Tibial nerve (tissue), 4 donors: ENCODE data around the gene DKC1. TPM values are rescaled to one million over a fixed set of nuclear protein-coding genes. Genes with fewer than 3 reads are reported as not detected.
A peak's percentile ranks its signal among the peaks of the same experiment; 100 is the strongest.

Source experiments
- DNase-seq, 2 donors: peaks; one replicate each; pipeline ENCODE4 v3.0.0-alpha.2; 2019; ENCODE audit warnings: low spot score in 2 of 2
- H3K27ac ChIP-seq, 4 donors: fragments of 200-600 bp; sonication (generic) in 3 of 4; one replicate each; pipeline ENCODE4 v1.5.1; 2017 to 2019; ENCODE audit warnings: mild to moderate bottlenecking in 1 of 4
- H3K27me3 ChIP-seq, 2 donors: fragments of 200-600 bp; sonication (generic) in 1 of 2; one replicate each; pipeline versions ENCODE4 v1.5.1 to v1.6.0; 2017 to 2019
- H3K36me3 ChIP-seq, 3 donors: fragments of 200-600 bp; sonication (generic); one replicate each; pipeline ENCODE4 v1.5.1; 2018 to 2019
- H3K4me1 ChIP-seq, 4 donors: fragments of 200-600 bp; sonication (generic) in 3 of 4; one replicate each; pipeline ENCODE4 v1.5.1; 2017 to 2019
- H3K4me3 ChIP-seq, 4 donors: fragments of 200-600 bp; sonication (generic) in 3 of 4; one replicate each; pipeline ENCODE4 v1.5.1; 2017 to 2019; ENCODE audit warnings: mild to moderate bottlenecking in 1 of 4, moderate library complexity in 1 of 4
- H3K9me3 ChIP-seq, 4 donors: fragments of 200-600 bp; sonication (generic) in 3 of 4; one replicate each; pipeline ENCODE4 v1.5.1; 2017 to 2019
- EP300 ChIP-seq, 2 donors: sonication (generic); formaldehyde crosslinking; IDR thresholded peaks; one replicate each; pipeline ENCODE4 v1.6.1; 2017; ENCODE audit warnings: antibody characterized with exemption in 2 of 2, mild to moderate bottlenecking in 1 of 2
- POLR2A ChIP-seq, 2 donors: fragments of 450-650 bp; IDR thresholded peaks; one replicate each; pipeline ENCODE4 v1.6.1; 2017; ENCODE audit warnings: antibody characterized with exemption in 2 of 2, mild to moderate bottlenecking in 2 of 2, moderate library complexity in 2 of 2
- WGBS, 2 donors: methylation state at CpG; one replicate each; pipeline ENCODE4 v1.1.5; 2018; 5-methylcytosine and 5-hydroxymethylcytosine counted together
- total RNA-seq, 4 donors: library from RNA; depleted of rRNA; stranded (reverse); fragments of >200 nt; gene quantifications; one replicate each; pipeline ENCODE4 v1.1.0, GENCODE V29; 2016
- TF ChIP-seq, protein P1 (sequence below), 5 experiments: fragments of 200-600 bp in 3 of 5; fragments of 450-650 bp in 2 of 5; sonication (generic) in 3 of 5; IDR thresholded peaks; one replicate each; pipeline ENCODE4 v1.5.1; 2016 to 2019; ENCODE audit warnings: antibody characterized with exemption in 5 of 5, mild to moderate bottlenecking in 3 of 5, moderate library complexity in 2 of 5

Gene DKC1
- total RNA-seq, 4 donors from 2014 or later = 24.1 to 37.8 (median 29.4) TPM

DNA sequence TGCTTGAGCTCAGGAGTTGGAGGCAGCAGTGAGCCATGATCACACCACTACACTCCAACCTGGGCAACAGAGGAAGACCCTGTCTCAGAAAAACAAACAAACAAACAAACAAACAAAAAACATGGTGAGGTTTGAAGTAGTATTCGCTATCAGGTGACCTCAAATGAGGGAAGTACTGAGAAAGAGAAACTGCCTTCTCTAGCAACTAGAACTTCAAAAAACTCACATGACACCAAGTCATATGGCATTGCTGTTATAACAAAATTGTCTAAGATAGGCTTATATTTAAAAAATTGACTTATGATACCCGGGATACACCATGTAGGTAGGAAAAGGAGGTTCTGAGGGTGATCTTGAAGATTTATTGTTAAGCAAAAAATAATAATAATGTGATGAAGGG, 32.4 kb downstream of the DKC1 start:
- no peaks in the 10 kb centered on the region for H3K27me3 ChIP-seq
- no peaks in the 10 kb centered on the region for H3K9me3 ChIP-seq
- H3K4me1 ChIP-seq = peaks cover 0 to 6% (median under 1%) of the 10 kb centered on the region in 4 donors
- H3K27ac ChIP-seq = no peak overlapping the region
- no peak for DNase-seq
- H3K36me3 ChIP-seq = no peaks in the 10 kb centered on the region
- H3K4me3 ChIP-seq = no peak overlapping the region
- TF ChIP-seq POLR2A (IDR thresholded peaks at IDR 0.05) = no peak
- TF ChIP-seq EP300 (IDR thresholded peaks at IDR 0.05) = peak in 1 of 2 donors; percentile 13
- WGBS, 2 donors = 70 to 88% methylated on average over 2 of the region's 2 CpGs

GRCh38 chrX:154797006-154797405, 34.3 kb downstream of the DKC1 start:
- no peak for TF ChIP-seq POLR2A (IDR thresholded peaks at IDR 0.05)
- TF ChIP-seq, protein P1, sequence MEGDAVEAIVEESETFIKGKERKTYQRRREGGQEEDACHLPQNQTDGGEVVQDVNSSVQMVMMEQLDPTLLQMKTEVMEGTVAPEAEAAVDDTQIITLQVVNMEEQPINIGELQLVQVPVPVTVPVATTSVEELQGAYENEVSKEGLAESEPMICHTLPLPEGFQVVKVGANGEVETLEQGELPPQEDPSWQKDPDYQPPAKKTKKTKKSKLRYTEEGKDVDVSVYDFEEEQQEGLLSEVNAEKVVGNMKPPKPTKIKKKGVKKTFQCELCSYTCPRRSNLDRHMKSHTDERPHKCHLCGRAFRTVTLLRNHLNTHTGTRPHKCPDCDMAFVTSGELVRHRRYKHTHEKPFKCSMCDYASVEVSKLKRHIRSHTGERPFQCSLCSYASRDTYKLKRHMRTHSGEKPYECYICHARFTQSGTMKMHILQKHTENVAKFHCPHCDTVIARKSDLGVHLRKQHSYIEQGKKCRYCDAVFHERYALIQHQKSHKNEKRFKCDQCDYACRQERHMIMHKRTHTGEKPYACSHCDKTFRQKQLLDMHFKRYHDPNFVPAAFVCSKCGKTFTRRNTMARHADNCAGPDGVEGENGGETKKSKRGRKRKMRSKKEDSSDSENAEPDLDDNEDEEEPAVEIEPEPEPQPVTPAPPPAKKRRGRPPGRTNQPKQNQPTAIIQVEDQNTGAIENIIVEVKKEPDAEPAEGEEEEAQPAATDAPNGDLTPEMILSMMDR (IDR thresholded peaks at IDR 0.05) = no peak
- TF ChIP-seq EP300 (IDR thresholded peaks at IDR 0.05) = no peak
- 82 to 83% methylated on average over 6 of the region's 6 CpGs for WGBS, 2 donors
- Histone ChIP-seq H3K4me1 (peaks cover 0 to 13% (median 3%) of the 10 kb centered on the region in 4 donors), H3K9me3 (no peaks in the 10 kb centered on the region), H3K4me3 (no peak overlapping the region), H3K27me3 (no peaks in the 10 kb centered on the region), H3K27ac (no peak overlapping the region), H3K36me3 (no peaks in the 10 kb centered on the region)
- DNase-seq = no peak

DNA sequence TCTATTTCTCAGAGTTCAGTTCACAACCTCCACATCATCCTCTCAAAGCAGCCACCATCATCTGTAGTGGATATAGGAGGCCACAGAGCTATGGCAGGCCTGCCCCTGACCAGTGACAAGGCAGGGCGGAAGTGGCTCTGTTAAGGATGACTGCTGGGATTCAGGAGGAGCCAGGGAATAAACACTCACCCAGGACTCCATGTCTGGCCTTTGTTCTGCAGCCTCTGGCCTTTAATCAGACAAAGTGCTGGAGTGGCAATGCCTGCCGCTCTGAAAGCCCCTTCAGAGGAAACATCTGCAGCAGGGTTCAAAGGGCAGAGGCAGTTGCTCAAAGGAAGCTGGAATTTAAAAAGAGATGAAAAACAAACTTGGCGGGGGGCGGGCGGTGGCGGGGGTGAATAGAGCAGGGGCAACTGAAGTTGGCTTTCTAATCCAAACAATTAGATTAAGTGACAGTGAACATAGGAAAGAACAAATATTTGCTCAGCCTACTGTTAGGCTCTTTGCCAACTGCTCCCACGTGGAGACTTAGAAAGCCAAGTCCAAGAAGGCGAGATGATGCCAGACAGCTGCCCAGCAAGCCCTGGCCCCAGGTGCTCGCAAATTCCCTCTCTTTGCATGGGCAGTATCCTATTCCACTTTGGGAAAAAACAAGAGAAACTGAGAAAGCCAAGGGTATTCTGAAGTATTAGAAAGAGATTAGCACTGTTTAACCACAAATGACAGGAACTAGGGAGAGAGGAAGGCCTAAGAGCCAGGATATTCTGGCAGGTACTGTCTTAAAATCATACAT, 37.1 kb downstream of the DKC1 start:
- peak overlapping the region in 3 of 4 donors; percentile 19 to 55 (median 39) for H3K27ac ChIP-seq
- DNase-seq = no peak

GRCh38 chrX:154800478-154801210, 38.0 kb downstream of the DKC1 start:
- no peak overlapping the region for H3K4me3 ChIP-seq
- no peaks in the 10 kb centered on the region for H3K36me3 ChIP-seq
- DNase-seq = no peak
- H3K27ac ChIP-seq = peak overlapping the region in 2 of 4 donors; percentile 16 to 39
- TF ChIP-seq POLR2A (IDR thresholded peaks at IDR 0.05) = no peak
- TF ChIP-seq EP300 (IDR thresholded peaks at IDR 0.05) = peak in 1 of 2 donors; percentile 22
- 79 to 81% methylated on average over 8 of the region's 8 CpGs for WGBS, 2 donors
- no peaks in the 10 kb centered on the region for H3K27me3 ChIP-seq
- H3K9me3 ChIP-seq = no peaks in the 10 kb centered on the region
- peaks cover 0 to 14% (median 3%) of the 10 kb centered on the region in 4 donors for H3K4me1 ChIP-seq

More for the DNA sequence above, 37.1 kb downstream of the DKC1 start:
- Histone ChIP-seq H3K4me1 (peaks cover 0 to 13% (median 3%) of the 10 kb centered on the region in 4 donors), H3K9me3 (no peaks in the 10 kb centered on the region), H3K27me3 (no peaks in the 10 kb centered on the region), H3K4me3 (no peak overlapping the region), H3K36me3 (no peaks in the 10 kb centered on the region)
- TF ChIP-seq POLR2A (IDR thresholded peaks at IDR 0.05) (no peak), EP300 (IDR thresholded peaks at IDR 0.05) (no peak)
- 46 to 52% methylated on average over 8 to 9 of the region's 9 CpGs for WGBS, 2 donors

- no peak for DNase-seq
- Histone ChIP-seq H3K4me3 (no peak overlapping the region), H3K4me1 (peaks cover 0 to 19% (median 3%) of the 10 kb centered on the region in 4 donors), H3K27ac (no peak overlapping the region), H3K9me3 (no peaks in the 10 kb centered on the region), H3K27me3 (no peaks in the 10 kb centered on the region), H3K36me3 (no peaks in the 10 kb centered on the region)
- TF ChIP-seq, protein P1 (IDR thresholded peaks at IDR 0.05) = no peak
- TF ChIP-seq POLR2A (IDR thresholded peaks at IDR 0.05) (no peak), EP300 (IDR thresholded peaks at IDR 0.05) (no peak)
- WGBS, 2 donors = 66 to 69% methylated on average over 2 of the region's 2 CpGs
Observed at GRCh38 chrX:154802947-154803346, 40.3 kb downstream of the DKC1 start.

DNA sequence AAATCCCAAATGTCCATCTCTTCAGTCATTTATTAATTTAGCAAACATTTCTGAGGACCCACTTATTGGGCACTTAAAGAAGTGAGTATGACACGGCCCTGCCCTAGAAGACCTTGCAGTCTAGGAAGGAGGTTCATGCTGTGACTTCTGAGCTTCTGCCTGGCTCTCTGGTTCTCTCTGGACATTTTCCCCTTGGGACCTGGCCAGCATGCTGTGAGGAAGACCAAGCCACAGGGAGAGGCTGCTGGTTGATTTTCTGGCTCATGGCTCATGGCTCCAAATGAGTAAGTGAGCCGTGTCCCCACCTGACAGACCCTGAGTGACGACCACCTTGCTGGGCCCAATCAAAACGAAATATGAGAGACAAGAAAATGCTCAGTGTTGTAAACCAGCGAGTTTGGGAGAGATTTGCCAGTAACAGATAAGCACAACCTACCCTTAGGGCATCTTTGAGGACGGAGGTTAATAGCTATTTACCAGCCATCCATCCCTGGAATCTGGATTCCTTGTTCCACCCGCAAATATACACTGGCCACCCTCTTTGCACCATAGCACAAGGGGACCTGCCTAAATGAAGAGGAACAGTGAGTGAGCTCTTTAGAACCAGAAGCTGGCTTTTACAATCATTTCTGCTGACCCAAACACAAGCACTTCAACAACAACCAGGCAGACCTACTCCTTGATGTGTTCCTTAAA, 41.7 kb downstream of the DKC1 start:
- Histone ChIP-seq H3K27me3 (no peaks in the 10 kb centered on the region), H3K4me1 (peaks cover 0 to 19% (median 3%) of the 10 kb centered on the region in 4 donors), H3K27ac (peak overlapping the region in 3 of 4 donors; percentile 67 to 76 (median 75)), H3K4me3 (peak overlapping the region; percentile 29 to 67 (median 50)), H3K9me3 (no peaks in the 10 kb centered on the region), H3K36me3 (no peaks in the 10 kb centered on the region)
- TF ChIP-seq, protein P1 (IDR thresholded peaks at IDR 0.05) = no peak
- no peak for TF ChIP-seq EP300 (IDR thresholded peaks at IDR 0.05)
- TF ChIP-seq POLR2A (IDR thresholded peaks at IDR 0.05) = no peak
- 38 to 43% methylated on average over 5 to 7 of the region's 7 CpGs for WGBS, 2 donors
- DNase-seq = no peak
